ENCODE results near the gene DROSHA. TPM values are rescaled to one million over a fixed set of nuclear protein-coding genes. Genes with fewer than 3 reads are reported as not detected.

DROSHA gene
- total RNA-seq, 1 experiment from 2014 or later, result 162 TPM

DNA sequence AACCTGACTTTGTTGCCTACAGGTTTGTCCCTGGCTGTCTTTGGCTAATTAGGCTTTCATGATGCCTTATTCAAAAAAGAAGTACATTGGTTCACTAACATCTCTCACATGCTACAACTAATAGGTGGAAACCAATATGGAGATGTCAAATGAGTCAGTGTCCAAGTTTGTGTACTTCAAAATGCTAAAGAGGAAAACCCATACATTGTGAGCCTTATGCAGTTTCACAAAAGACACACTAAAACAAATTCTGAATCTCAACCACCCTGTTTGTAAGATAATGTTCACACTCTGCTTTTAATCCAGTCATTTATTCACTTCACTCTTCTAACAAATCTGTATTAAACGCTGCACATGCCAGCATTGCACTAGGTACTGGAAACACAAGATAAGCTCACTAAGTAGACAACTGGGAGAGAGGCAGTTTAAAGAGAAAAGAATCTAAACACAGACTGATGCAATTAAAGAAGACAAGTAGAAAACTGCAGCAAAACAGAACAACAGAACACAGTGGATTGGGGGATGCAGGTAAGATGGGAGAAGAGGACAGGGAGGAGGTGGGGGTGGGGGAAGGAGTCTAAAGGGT is 104.1 kb downstream of the DROSHA start:
- Histone ChIP-seq H3K9me3 (ENCODE audit: insufficient read depth, low read depth) (no peaks in the 10 kb centered on the region), H3F3A (ENCODE audit: insufficient read depth, low read depth) (no peaks in the 10 kb centered on the region), H3K79me2 (ENCODE audit: low read depth) (no peaks in the 10 kb centered on the region), H4K20me1 (ENCODE audit: insufficient read depth) (no peaks in the 10 kb centered on the region), H3K27me3 (ENCODE audit: insufficient read depth, low read depth) (no peaks in the 10 kb centered on the region), H3K4me3 (no peak overlapping the region), H3K27ac (no peak overlapping the region), H3K9me2 (ENCODE audit: insufficient read depth) (no peaks in the 10 kb centered on the region), H2AFZ (no peak overlapping the region), H3K36me3 (ENCODE audit: low read depth) (peaks cover 26% of the 10 kb centered on the region), H3K4me2 (no peak overlapping the region), H3K4me1 (replicated peaks; ENCODE audit: insufficient read depth) (no peaks in the 10 kb centered on the region)
- POLR2A ChIA-PET (ENCODE audit: unreplicated experiment), result no interaction called here
- DNase-seq, result no peak
- intact Hi-C loops (cut with micrococcal nuclease; ENCODE audit: unreplicated experiment), result no loop called here
- TF ChIP-seq EZH2 (IDR thresholded peaks at IDR 0.05; ENCODE audit: low read depth), result no peak
- TF ChIP-seq, protein P1, sequence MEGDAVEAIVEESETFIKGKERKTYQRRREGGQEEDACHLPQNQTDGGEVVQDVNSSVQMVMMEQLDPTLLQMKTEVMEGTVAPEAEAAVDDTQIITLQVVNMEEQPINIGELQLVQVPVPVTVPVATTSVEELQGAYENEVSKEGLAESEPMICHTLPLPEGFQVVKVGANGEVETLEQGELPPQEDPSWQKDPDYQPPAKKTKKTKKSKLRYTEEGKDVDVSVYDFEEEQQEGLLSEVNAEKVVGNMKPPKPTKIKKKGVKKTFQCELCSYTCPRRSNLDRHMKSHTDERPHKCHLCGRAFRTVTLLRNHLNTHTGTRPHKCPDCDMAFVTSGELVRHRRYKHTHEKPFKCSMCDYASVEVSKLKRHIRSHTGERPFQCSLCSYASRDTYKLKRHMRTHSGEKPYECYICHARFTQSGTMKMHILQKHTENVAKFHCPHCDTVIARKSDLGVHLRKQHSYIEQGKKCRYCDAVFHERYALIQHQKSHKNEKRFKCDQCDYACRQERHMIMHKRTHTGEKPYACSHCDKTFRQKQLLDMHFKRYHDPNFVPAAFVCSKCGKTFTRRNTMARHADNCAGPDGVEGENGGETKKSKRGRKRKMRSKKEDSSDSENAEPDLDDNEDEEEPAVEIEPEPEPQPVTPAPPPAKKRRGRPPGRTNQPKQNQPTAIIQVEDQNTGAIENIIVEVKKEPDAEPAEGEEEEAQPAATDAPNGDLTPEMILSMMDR (conservative IDR thresholded peaks at IDR 0.05), result no peak
- CTCF ChIA-PET, result no interaction called here
- BruUV-seq (replicated peaks), result no TSS peak

GRCh38 chr5:31427013-31427723 is 104.7 kb downstream of the DROSHA start:
- Histone ChIP-seq H3K27ac (no peak overlapping the region), H3K36me3 (ENCODE audit: low read depth) (peaks cover 27% of the 10 kb centered on the region), H3K9me2 (ENCODE audit: insufficient read depth) (no peaks in the 10 kb centered on the region), H4K20me1 (ENCODE audit: insufficient read depth) (no peaks in the 10 kb centered on the region), H3K79me2 (ENCODE audit: low read depth) (no peaks in the 10 kb centered on the region), H3K9me3 (ENCODE audit: insufficient read depth, low read depth) (no peaks in the 10 kb centered on the region), H3K4me1 (replicated peaks; ENCODE audit: insufficient read depth) (no peaks in the 10 kb centered on the region), H3K4me3 (no peak overlapping the region), H2AFZ (no peak overlapping the region), H3K4me2 (no peak overlapping the region), H3F3A (ENCODE audit: insufficient read depth, low read depth) (no peaks in the 10 kb centered on the region), H3K27me3 (ENCODE audit: insufficient read depth, low read depth) (no peaks in the 10 kb centered on the region)
- CTCF ChIA-PET, result no interaction called here
- TF ChIP-seq EZH2 (IDR thresholded peaks at IDR 0.05; ENCODE audit: low read depth), result no peak
- TF ChIP-seq, protein P1 (conservative IDR thresholded peaks at IDR 0.05), result no peak
- POLR2A ChIA-PET (ENCODE audit: unreplicated experiment), result no interaction called here
- no peak for DNase-seq
- intact Hi-C loops (cut with micrococcal nuclease; ENCODE audit: unreplicated experiment), result no loop called here
- no TSS peak for BruUV-seq (replicated peaks)

DNA sequence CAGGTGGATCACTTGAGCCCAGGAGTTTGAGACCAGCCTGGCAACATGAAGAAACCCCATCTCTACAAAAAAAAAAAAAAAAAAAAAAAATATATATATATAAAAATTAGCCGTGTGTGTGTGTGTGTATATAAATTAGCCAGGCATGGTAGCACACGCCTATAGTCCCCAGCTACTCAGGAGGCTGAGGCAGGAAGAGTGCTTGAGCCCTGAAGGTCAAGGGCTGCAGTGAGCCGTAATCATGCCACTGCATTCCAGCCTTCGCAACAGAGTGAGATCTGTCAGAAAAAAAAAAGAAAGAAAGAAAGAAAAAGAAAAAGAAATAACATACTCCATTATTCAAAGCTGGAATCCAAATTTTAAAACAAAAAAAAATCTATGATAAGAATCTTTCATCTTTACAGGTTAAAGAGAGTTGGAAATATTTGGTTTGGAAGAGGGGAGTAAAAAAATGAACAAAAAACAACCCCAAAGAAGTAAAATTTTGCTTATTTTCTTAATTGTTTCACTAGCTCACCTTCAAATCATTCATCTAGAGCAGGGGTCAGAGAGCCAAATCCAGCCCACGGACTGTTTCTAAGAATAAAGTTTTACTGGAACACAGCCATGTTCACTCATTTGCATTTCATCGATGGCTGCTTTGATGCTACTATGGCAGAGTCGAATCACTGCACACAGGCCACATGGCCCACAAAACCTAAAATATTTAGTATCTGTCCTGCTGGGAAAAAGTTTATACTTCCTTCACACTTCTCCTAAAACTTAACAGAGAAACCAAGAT is 109.9 kb downstream of the DROSHA start:
- DNase-seq, result no peak
- BruUV-seq (replicated peaks), result no TSS peak
- H3K4me1 ChIP-seq (replicated peaks; ENCODE audit: insufficient read depth), result no peaks in the 10 kb centered on the region
- no peaks in the 10 kb centered on the region for H3K9me2 ChIP-seq (ENCODE audit: insufficient read depth)
- H3K9me3 ChIP-seq (ENCODE audit: insufficient read depth, low read depth), result no peaks in the 10 kb centered on the region
- ChIA-PET POLR2A (ENCODE audit: unreplicated experiment) (no interaction called here), CTCF (interaction anchor here (0.7 kb wide), 1 partner anchor 18 kb away, joined by 3 read pairs; no protein-coding TSS in a partner anchor)
- intact Hi-C loops (cut with micrococcal nuclease; ENCODE audit: unreplicated experiment), result no loop called here
- H3F3A ChIP-seq (ENCODE audit: insufficient read depth, low read depth), result no peaks in the 10 kb centered on the region
- no peak overlapping the region for H3K4me3 ChIP-seq
- no peaks in the 10 kb centered on the region for H3K27me3 ChIP-seq (ENCODE audit: insufficient read depth, low read depth)
- H3K4me2 ChIP-seq, result no peak overlapping the region
- H3K27ac ChIP-seq, result no peak overlapping the region
- H2AFZ ChIP-seq, result no peak overlapping the region
- no peaks in the 10 kb centered on the region for H3K79me2 ChIP-seq (ENCODE audit: low read depth)
- peaks cover 33% of the 10 kb centered on the region for H3K36me3 ChIP-seq (ENCODE audit: low read depth)
- TF ChIP-seq, protein P1 (conservative IDR thresholded peaks at IDR 0.05), result no peak
- TF ChIP-seq EZH2 (IDR thresholded peaks at IDR 0.05; ENCODE audit: low read depth), result no peak
- no peaks in the 10 kb centered on the region; the same call in 1 of the 2 replicates for H4K20me1 ChIP-seq (ENCODE audit: insufficient read depth)
